GM21576 (cell line): ENCODE data around the gene FHL3.
"Not testable (repeated sequence)": the region's sequence is repeated elsewhere in the genome, so short reads cannot be mapped to it uniquely, and the experiment has no call there.

Experiments used
- ATAC-seq: cut with Tn5 transposase; IDR thresholded peaks from one replicate; pipeline ENCODE4 v1.9.1; 2021; ENCODE audit warnings: mild to moderate bottlenecking, moderate library complexity; ENCODE audit not compliant: unreplicated experiment

Gene FHL3

GRCh38 chr1:38037221-38037939 lies 32.1 kb upstream of the FHL3 start:
- no peak for ATAC-seq

- ATAC-seq = no peak
Measured at GRCh38 chr1:38034871-38035270, 29.6 kb upstream of the FHL3 start.

GRCh38 chr1:38032992-38033391 lies 27.7 kb upstream of the FHL3 start:
- ATAC-seq = not testable (repeated sequence)

- no peak for ATAC-seq
Measured at GRCh38 chr1:38031513-38031866, 26.2 kb upstream of the FHL3 start.

- ATAC-seq = no peak
Measured at GRCh38 chr1:38030596-38031512, 25.5 kb upstream of the FHL3 start.

- peak; percentile 35 for ATAC-seq
Measured at GRCh38 chr1:38029685-38030511, 24.6 kb upstream of the FHL3 start.

GRCh38 chr1:38029081-38029681 lies 23.9 kb upstream of the FHL3 start:
- ATAC-seq = no peak

GRCh38 chr1:38028671-38029070 lies 23.4 kb upstream of the FHL3 start:
- ATAC-seq = peak; percentile 5

- peak; percentile 63 for ATAC-seq
Measured at GRCh38 chr1:38028105-38028591, 22.8 kb upstream of the FHL3 start.

- no peak for ATAC-seq
Measured at GRCh38 chr1:38027201-38028104, 22.1 kb upstream of the FHL3 start.

- no peak for ATAC-seq
Measured at GRCh38 chr1:38026592-38027200, 21.4 kb upstream of the FHL3 start.

DNA sequence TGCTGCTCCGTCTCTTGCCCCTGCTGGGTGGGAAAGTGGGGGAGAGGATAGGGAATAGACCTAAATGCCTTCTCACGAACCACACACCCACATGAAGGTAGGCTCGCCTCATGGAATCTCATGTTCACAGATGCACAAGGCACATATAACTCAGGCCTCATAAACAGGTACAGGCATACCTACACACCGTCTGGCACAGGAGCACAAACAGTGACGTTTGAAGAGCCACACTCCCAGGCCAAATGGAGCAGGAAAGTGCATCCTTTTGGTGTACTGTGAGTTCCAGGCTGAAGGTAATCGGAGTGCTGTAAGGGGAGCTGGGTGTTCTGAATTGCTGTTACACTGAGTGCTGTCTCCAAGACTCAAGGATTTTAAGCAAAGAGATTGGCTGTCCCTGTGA lies 20.4 kb upstream of the FHL3 start:
- ATAC-seq = no peak

- ATAC-seq = no peak
Measured at GRCh38 chr1:38025233-38025632, 19.9 kb upstream of the FHL3 start.

GRCh38 chr1:38022810-38023209 lies 17.5 kb upstream of the FHL3 start:
- ATAC-seq = no peak

DNA sequence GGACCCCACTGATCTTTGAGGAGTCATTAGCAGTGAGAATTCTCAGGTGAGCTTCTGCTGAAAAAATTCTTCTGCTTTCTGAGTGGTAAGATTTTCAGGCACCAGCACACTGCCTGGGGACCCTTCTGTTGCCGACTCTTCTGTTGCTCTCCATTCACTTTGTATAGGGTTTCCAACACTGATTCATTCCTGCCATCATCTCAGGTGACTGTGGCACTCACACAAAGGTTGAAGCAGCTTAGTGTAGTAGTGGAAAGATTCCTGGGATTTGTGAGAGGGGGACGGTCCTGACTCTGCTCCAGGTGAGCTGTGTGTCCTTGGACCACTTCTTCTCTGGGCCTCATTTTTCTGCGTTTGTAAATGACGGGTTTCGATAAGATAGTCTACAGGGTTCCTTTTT lies 16.7 kb upstream of the FHL3 start:
- ATAC-seq = no peak

GRCh38 chr1:38020396-38020795 lies 15.1 kb upstream of the FHL3 start:
- ATAC-seq = no peak

- ATAC-seq = no peak
Measured at GRCh38 chr1:38018864-38019343, 13.6 kb upstream of the FHL3 start.

GRCh38 chr1:38015978-38016725 lies 10.8 kb upstream of the FHL3 start:
- ATAC-seq = no peak
